GM10248 (cell line): ENCODE data around the gene NUMBL.
A peak's percentile ranks its signal among the peaks of the same experiment; 100 is the strongest.

ENCODE experiments used
- CTCF ChIA-PET: fragments of 300-600 bp; sonication (Branson Sonifier 250); formaldehyde crosslinking; extraction: SDS; loops from one replicate; lab custom pipeline; 2021; ENCODE audit warnings: antibody characterized with exemption; lab: Yijun Ruan, JAX
- POLR2A ChIA-PET: fragments of 350-650 bp; sonication (Branson Sonifier 250); formaldehyde crosslinking; extraction: SDS; loops from one replicate; lab custom pipeline; 2020; ENCODE audit warnings: antibody characterized with exemption; lab: Yijun Ruan, JAX
- DNase-seq: peaks from one replicate; pipeline ENCODE4 v3.0.0; 2012; ENCODE audit errors: extremely low spot score
- CTCF ChIP-seq: IDR thresholded peaks from 2 replicates; pipeline ENCODE4 v1.5.1; 2012; ENCODE audit warnings: mild to moderate bottlenecking, low read depth; ENCODE audit errors: extremely low read depth, missing control alignments, control extremely low read depth

Gene NUMBL

GRCh38 chr19:40668991-40669614 is 21.3 kb downstream of the NUMBL start:
- ChIA-PET CTCF (no interaction called here), POLR2A (no interaction called here)
- TF ChIP-seq CTCF: no peak

GRCh38 chr19:40667602-40668001 is 22.8 kb downstream of the NUMBL start:
- DNase-seq: no peak
- CTCF ChIA-PET: interaction anchor here (1.0 kb wide), 1 partner anchor 33 kb away, joined by 3 read pairs; no protein-coding TSS in a partner anchor
- no peak for TF ChIP-seq CTCF
- POLR2A ChIA-PET: no interaction called here

More at GRCh38 chr19:40668991-40669614, 21.3 kb downstream of the NUMBL start:
- no peak for DNase-seq

GRCh38 chr19:40666803-40667438 is 23.5 kb downstream of the NUMBL start:
- ChIA-PET POLR2A (no interaction called here), CTCF (interaction anchor here (1.0 kb wide), 1 partner anchor 33 kb away, joined by 3 read pairs; no protein-coding TSS in a partner anchor)
- DNase-seq: no peak
- TF ChIP-seq CTCF: no peak

GRCh38 chr19:40663695-40664692 is 26.5 kb downstream of the NUMBL start:
- ChIA-PET CTCF (interaction anchor here (0.6 to 5.5 kb wide), 42 partner anchors 8 to 644 kb away, joined by 3 to 60 read pairs (median 4); partner anchors contain the start of genes ACTMAP, EGLN2, NUMBL and RAB4B), POLR2A (no interaction called here)
- peak; percentile 42 for DNase-seq
- no peak for TF ChIP-seq CTCF

GRCh38 chr19:40662925-40663694 is 27.3 kb downstream of the NUMBL start:
- DNase-seq: peak; percentile 92
- POLR2A ChIA-PET: no interaction called here
- CTCF ChIA-PET: interaction anchor here (0.6 to 5.5 kb wide), 41 partner anchors 8 to 645 kb away, joined by 3 to 60 read pairs (median 4); partner anchors contain the start of genes ACTMAP, EGLN2, NUMBL and RAB4B
- peak; percentile 99 for TF ChIP-seq CTCF
